Measurements from ENCODE around the gene TBCA. TPM values are rescaled to one million over a fixed set of nuclear protein-coding genes. Genes with fewer than 3 reads are reported as not detected.

The TBCA gene
- total RNA-seq, 1 experiment from 2014 or later, result 317 TPM

DNA sequence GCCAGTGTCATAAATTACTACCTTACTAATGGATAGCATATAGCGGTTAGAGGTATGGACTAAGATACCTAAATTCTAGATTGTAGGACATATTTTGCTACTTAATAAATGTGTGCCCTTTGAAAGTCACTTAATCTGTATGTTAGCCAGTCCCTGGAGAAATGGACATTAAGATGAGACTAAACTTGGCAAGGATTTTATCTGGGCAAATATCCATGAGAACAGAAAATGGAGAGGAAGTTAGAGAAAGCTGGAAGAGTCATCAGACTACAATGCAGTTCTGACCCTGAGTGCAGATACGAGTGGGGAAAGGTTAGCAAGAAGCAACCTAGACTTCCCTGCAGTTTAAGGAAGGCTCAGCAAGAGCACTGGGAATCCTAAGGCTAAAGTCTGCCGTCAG, 33.0 kb downstream of the TBCA start:
- RAD21 ChIA-PET (ENCODE audit: low non-redundant PET in 1 of 2, low total read pairs in 2 of 2, uncharacterized antibody in 2 of 2, unreplicated experiment in 2 of 2), result no interaction called here
- Histone ChIP-seq H3K9ac (ENCODE audit: low read length) (no peak overlapping the region), H2AFZ (ENCODE audit: low read depth, low read length, poor library complexity, severe bottlenecking) (no peak overlapping the region), H3K27me3 (ENCODE audit: insufficient read depth, low read length) (no peaks in the 10 kb centered on the region), H3K4me1 (ENCODE audit: control insufficient read depth in 1 of 2, insufficient read depth in 2 of 2, low read length in 2 of 2) (no peaks in the 10 kb centered on the region), H4K20me1 (ENCODE audit: insufficient read depth) (peaks cover 31% of the 10 kb centered on the region; the same call in 1 of the 2 replicates), H3K4me3 (replicated peaks in 1 of 2; ENCODE audit: low read depth in 1 of 2, low read length in 2 of 2) (no peak overlapping the region), H3K9me2 (ENCODE audit: insufficient read depth) (no peaks in the 10 kb centered on the region), H3K36me3 (ENCODE audit: control insufficient read depth in 1 of 2, insufficient read depth in 2 of 2, low read length in 2 of 2) (no peaks in the 10 kb centered on the region), H3K79me2 (ENCODE audit: insufficient read depth, low read length) (peaks cover 100% of the 10 kb centered on the region), H3K4me2 (ENCODE audit: low read length) (no peak overlapping the region), H3K27ac (ENCODE audit: low read depth, low read length) (no peak overlapping the region), H3K9me3 (ENCODE audit: control insufficient read depth in 1 of 2, insufficient read depth in 1 of 2, low read depth in 1 of 2, low read length in 2 of 2) (no peaks in the 10 kb centered on the region)
- POLR2A ChIA-PET, result no interaction called here
- TF ChIP-seq SRF (IDR thresholded peaks at IDR 0.05; ENCODE audit: low read depth) (no peak), ELF1 (IDR thresholded peaks at IDR 0.05; ENCODE audit: borderline replicate concordance, low read depth) (no peak), CBX3 (IDR thresholded peaks at IDR 0.05; ENCODE audit: low read depth) (no peak)
- ATAC-seq (no peak), DNase-seq (ENCODE audit: low read depth, low spot score) (no peak)
- BruUV-seq (replicated peaks), result no TSS peak
- CTCF ChIA-PET, result no interaction called here
- intact Hi-C loops (cut with micrococcal nuclease), result no loop called here

GRCh38 chr5:77741608-77742007, 34.5 kb downstream of the TBCA start:
- POLR2A ChIA-PET, result no interaction called here
- CTCF ChIA-PET, result no interaction called here
- Histone ChIP-seq H3K4me1 (ENCODE audit: control insufficient read depth in 1 of 2, insufficient read depth in 2 of 2, low read length in 2 of 2) (no peaks in the 10 kb centered on the region), H3K4me2 (ENCODE audit: low read length) (no peak overlapping the region), H3K27me3 (ENCODE audit: insufficient read depth, low read length) (no peaks in the 10 kb centered on the region), H4K20me1 (ENCODE audit: insufficient read depth) (peaks cover 33% of the 10 kb centered on the region; the same call in 1 of the 2 replicates), H3K9me3 (ENCODE audit: control insufficient read depth in 1 of 2, insufficient read depth in 1 of 2, low read depth in 1 of 2, low read length in 2 of 2) (no peaks in the 10 kb centered on the region), H3K9me2 (ENCODE audit: insufficient read depth) (no peaks in the 10 kb centered on the region), H3K36me3 (ENCODE audit: control insufficient read depth in 1 of 2, insufficient read depth in 2 of 2, low read length in 2 of 2) (no peaks in the 10 kb centered on the region), H3K79me2 (ENCODE audit: insufficient read depth, low read length) (peaks cover 100% of the 10 kb centered on the region), H3K27ac (ENCODE audit: low read depth, low read length) (no peak overlapping the region), H3K9ac (ENCODE audit: low read length) (no peak overlapping the region), H3K4me3 (replicated peaks in 1 of 2; ENCODE audit: low read depth in 1 of 2, low read length in 2 of 2) (no peak overlapping the region), H2AFZ (ENCODE audit: low read depth, low read length, poor library complexity, severe bottlenecking) (no peak overlapping the region)
- BruUV-seq (replicated peaks), result no TSS peak
- RAD21 ChIA-PET (ENCODE audit: low non-redundant PET in 1 of 2, low total read pairs in 2 of 2, uncharacterized antibody in 2 of 2, unreplicated experiment in 2 of 2), result no interaction called here
- intact Hi-C loops (cut with micrococcal nuclease), result no loop called here
- ATAC-seq (no peak), DNase-seq (ENCODE audit: low read depth, low spot score) (no peak)
- TF ChIP-seq ATF3 (IDR thresholded peaks at IDR 0.05) (no peak), POLR2AphosphoS5 (IDR thresholded peaks at IDR 0.05; ENCODE audit: low read depth, low read length) (no peak), MAX (IDR thresholded peaks at IDR 0.05) (no peak), SRF (IDR thresholded peaks at IDR 0.05; ENCODE audit: low read depth) (no peak), SP1 (IDR thresholded peaks at IDR 0.05; ENCODE audit: low read depth) (no peak), FOSL1 (IDR thresholded peaks at IDR 0.05; ENCODE audit: low read depth) (no peak)

All from HCT116 (cell line).